ENCODE results near the gene CASZ1. TPM values are rescaled to one million over a fixed set of nuclear protein-coding genes. Genes with fewer than 3 reads are reported as not detected.
A peak's percentile ranks its signal among the peaks of the same experiment; 100 is the strongest.

The CASZ1 gene
- total RNA-seq, 1 donor from 2014 or later = 26.1 TPM

- no peak overlapping the region for H3K9ac ChIP-seq (ENCODE audit: low read depth in 1 of 3, low read length in 3 of 3)
- no peak overlapping the region for H3K4me3 ChIP-seq (ENCODE audit: low read length in 3 of 3)
- peaks cover 23 to 74% (median 60%) of the 10 kb centered on the region in 3 donors for H3K4me1 ChIP-seq (ENCODE audit: control insufficient read depth in 3 of 3, insufficient read depth in 3 of 3, low read length in 3 of 3)
- H3K36me3 ChIP-seq (ENCODE audit: control insufficient read depth in 3 of 3, insufficient read depth in 3 of 3, low read length in 3 of 3) = peaks cover 0 to 4% (median 0%) of the 10 kb centered on the region in 3 donors
- H3K27me3 ChIP-seq (ENCODE audit: control insufficient read depth in 3 of 3, insufficient read depth in 3 of 3, low read length in 3 of 3) = peaks cover 0 to 4% (median 0%) of the 10 kb centered on the region in 3 donors
- H3K9me3 ChIP-seq (ENCODE audit: control insufficient read depth in 3 of 3, low read length in 3 of 3) = no peaks in the 10 kb centered on the region
- no peak overlapping the region for H3K27ac ChIP-seq (ENCODE audit: low read depth, low read length)
These were observed 126.9 kb downstream of the CASZ1 start for GRCh38 chr1:10669570-10669969.

GRCh38 chr1:10667861-10668761 is 128.3 kb downstream of the CASZ1 start:
- peaks cover 35 to 76% (median 68%) of the 10 kb centered on the region in 3 donors for H3K4me1 ChIP-seq (ENCODE audit: control insufficient read depth in 3 of 3, insufficient read depth in 3 of 3, low read length in 3 of 3)
- H3K36me3 ChIP-seq (ENCODE audit: control insufficient read depth in 3 of 3, insufficient read depth in 3 of 3, low read length in 3 of 3) = peaks cover 0 to 4% (median 0%) of the 10 kb centered on the region in 3 donors
- no peak overlapping the region for H3K27ac ChIP-seq (ENCODE audit: low read depth, low read length)
- H3K9ac ChIP-seq (ENCODE audit: low read depth in 1 of 3, low read length in 3 of 3) = peak overlapping the region in 2 of 3 donors; percentile 20 to 25
- peaks cover 0 to 4% (median 0%) of the 10 kb centered on the region in 3 donors for H3K27me3 ChIP-seq (ENCODE audit: control insufficient read depth in 3 of 3, insufficient read depth in 3 of 3, low read length in 3 of 3)
- H3K9me3 ChIP-seq (ENCODE audit: control insufficient read depth in 3 of 3, low read length in 3 of 3) = no peaks in the 10 kb centered on the region
- no peak overlapping the region for H3K4me3 ChIP-seq (ENCODE audit: low read length in 3 of 3)

DNA sequence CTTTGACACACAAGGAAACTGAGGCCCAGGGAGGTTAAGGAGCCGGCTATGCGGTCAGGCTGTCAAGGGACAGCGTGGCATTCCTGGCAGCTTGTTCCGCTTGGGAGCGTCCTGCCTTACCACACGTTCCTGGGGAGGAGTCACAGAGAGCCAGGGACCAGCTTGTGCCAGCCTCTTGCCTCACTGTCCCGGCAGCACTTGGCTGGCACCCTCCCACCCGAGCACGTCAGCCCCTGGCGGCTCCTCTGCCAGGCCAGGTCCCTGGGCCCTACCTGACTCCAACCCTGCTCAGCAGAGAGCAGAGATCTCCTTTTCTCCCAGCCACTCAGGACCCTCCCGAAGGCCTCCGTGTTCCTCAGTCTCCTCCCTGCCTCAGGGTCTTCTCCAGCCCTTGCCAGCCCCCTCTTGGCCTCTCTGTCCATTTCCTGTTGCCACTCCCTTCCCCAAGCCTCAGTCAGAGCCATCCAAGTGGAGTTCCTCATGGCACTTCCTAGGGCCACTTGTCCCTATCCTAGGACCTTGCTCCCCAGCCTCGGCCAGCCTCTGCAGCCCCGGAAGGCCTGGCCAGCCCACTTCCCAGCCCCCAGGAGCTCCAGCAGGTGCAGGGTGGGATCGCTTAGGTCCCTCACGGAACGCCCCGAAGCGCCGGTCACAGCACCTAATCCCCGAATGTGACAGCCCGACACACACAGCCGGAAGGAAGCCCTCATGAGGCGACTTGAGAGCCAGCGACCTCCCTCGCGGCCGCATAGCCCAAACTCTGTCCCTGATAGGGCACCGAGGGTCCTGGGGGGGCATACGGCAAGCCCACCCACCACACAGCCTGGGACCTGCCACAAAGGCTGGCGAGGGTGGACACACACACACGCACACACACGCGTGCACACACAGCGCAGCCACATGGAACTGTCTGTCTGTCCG is 130.3 kb downstream of the CASZ1 start:
- Histone ChIP-seq H3K9me3 (ENCODE audit: control insufficient read depth in 3 of 3, low read length in 3 of 3) (no peaks in the 10 kb centered on the region), H3K27me3 (ENCODE audit: control insufficient read depth in 3 of 3, insufficient read depth in 3 of 3, low read length in 3 of 3) (peaks cover 0 to 4% (median 0%) of the 10 kb centered on the region in 3 donors), H3K27ac (ENCODE audit: low read depth, low read length) (peak overlapping the region; percentile 90), H3K9ac (ENCODE audit: low read depth in 1 of 3, low read length in 3 of 3) (peak overlapping the region; percentile 62 to 75 (median 69)), H3K36me3 (ENCODE audit: control insufficient read depth in 3 of 3, insufficient read depth in 3 of 3, low read length in 3 of 3) (peaks cover 0 to 4% (median 0%) of the 10 kb centered on the region in 3 donors), H3K4me3 (ENCODE audit: low read length in 3 of 3) (no peak overlapping the region), H3K4me1 (ENCODE audit: control insufficient read depth in 3 of 3, insufficient read depth in 3 of 3, low read length in 3 of 3) (peaks cover 43 to 86% (median 76%) of the 10 kb centered on the region in 3 donors)

DNA sequence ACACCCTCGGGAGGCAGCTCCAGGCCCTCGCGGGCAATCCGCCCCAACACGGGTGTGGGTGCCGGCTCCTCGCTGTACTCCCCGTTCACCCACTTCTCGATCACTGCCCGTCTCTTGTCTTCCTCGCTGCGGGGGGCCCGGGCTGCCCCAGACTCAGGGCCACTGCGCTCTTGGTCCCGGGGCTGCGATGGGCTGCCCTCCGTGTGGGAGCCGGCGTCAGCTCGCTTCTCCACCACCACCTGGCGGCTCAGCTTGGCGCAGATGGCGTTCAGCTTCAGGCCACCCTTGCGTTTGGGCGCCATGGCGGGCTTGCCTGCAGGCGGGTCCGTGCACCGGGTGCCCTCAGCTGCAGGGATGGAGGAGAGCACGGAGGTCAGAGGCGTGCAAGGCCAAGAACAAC is 131.2 kb downstream of the CASZ1 start:
- Histone ChIP-seq H3K4me3 (ENCODE audit: low read length in 3 of 3) (no peak overlapping the region), H3K27me3 (ENCODE audit: control insufficient read depth in 3 of 3, insufficient read depth in 3 of 3, low read length in 3 of 3) (peaks cover 0 to 4% (median 0%) of the 10 kb centered on the region in 3 donors), H3K36me3 (ENCODE audit: control insufficient read depth in 3 of 3, insufficient read depth in 3 of 3, low read length in 3 of 3) (peaks cover 0 to 4% (median 2%) of the 10 kb centered on the region in 3 donors), H3K9ac (ENCODE audit: low read depth in 1 of 3, low read length in 3 of 3) (peak overlapping the region in 2 of 3 donors; percentile 6 to 57), H3K9me3 (ENCODE audit: control insufficient read depth in 3 of 3, low read length in 3 of 3) (no peaks in the 10 kb centered on the region), H3K27ac (ENCODE audit: low read depth, low read length) (peak overlapping the region; percentile 90), H3K4me1 (ENCODE audit: control insufficient read depth in 3 of 3, insufficient read depth in 3 of 3, low read length in 3 of 3) (peaks cover 43 to 82% (median 72%) of the 10 kb centered on the region in 3 donors)

GRCh38 chr1:10664251-10664650 is 132.2 kb downstream of the CASZ1 start:
- H3K9me3 ChIP-seq (ENCODE audit: control insufficient read depth in 3 of 3, low read length in 3 of 3) = no peaks in the 10 kb centered on the region
- no peak overlapping the region for H3K4me3 ChIP-seq (ENCODE audit: low read length in 3 of 3)
- peak overlapping the region; percentile 90 for H3K27ac ChIP-seq (ENCODE audit: low read depth, low read length)
- peaks cover 43 to 75% (median 65%) of the 10 kb centered on the region in 3 donors for H3K4me1 ChIP-seq (ENCODE audit: control insufficient read depth in 3 of 3, insufficient read depth in 3 of 3, low read length in 3 of 3)
- peak overlapping the region in 1 of 3 donors; percentile 86 for H3K9ac ChIP-seq (ENCODE audit: low read depth in 1 of 3, low read length in 3 of 3)
- H3K36me3 ChIP-seq (ENCODE audit: control insufficient read depth in 3 of 3, insufficient read depth in 3 of 3, low read length in 3 of 3) = peaks cover 3 to 11% (median 11%) of the 10 kb centered on the region in 3 donors
- H3K27me3 ChIP-seq (ENCODE audit: control insufficient read depth in 3 of 3, insufficient read depth in 3 of 3, low read length in 3 of 3) = no peaks in the 10 kb centered on the region

DNA sequence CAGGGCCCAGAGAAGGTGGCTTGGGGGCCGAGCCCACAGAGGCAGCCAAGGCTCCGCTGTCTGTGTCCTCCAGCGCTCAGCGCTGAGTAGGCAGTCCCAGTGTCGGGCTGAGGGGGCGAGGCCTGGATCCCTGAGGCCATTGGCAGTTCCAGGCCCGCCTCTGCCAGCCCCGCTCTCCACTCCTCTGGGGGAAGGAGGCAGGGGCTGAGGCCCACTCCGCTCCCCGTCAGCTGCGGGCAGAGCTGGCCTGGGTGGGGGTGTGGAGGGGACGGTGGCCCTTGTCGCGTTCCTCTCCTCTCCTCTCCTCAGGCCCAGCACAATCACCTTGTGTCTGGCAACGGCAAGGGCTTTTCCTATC is 132.8 kb downstream of the CASZ1 start:
- H3K4me3 ChIP-seq (ENCODE audit: low read length in 3 of 3) = peak overlapping the region in 2 of 3 donors; percentile 49

GRCh38 chr1:10662824-10663677 is 133.4 kb downstream of the CASZ1 start:
- Histone ChIP-seq H3K36me3 (ENCODE audit: control insufficient read depth in 3 of 3, insufficient read depth in 3 of 3, low read length in 3 of 3) (peaks cover 10 to 22% (median 20%) of the 10 kb centered on the region in 3 donors), H3K4me1 (ENCODE audit: control insufficient read depth in 3 of 3, insufficient read depth in 3 of 3, low read length in 3 of 3) (peaks cover 43 to 63% (median 55%) of the 10 kb centered on the region in 3 donors), H3K27me3 (ENCODE audit: control insufficient read depth in 3 of 3, insufficient read depth in 3 of 3, low read length in 3 of 3) (no peaks in the 10 kb centered on the region), H3K9me3 (ENCODE audit: control insufficient read depth in 3 of 3, low read length in 3 of 3) (no peaks in the 10 kb centered on the region), H3K4me3 (ENCODE audit: low read length in 3 of 3) (peak overlapping the region in 2 of 3 donors; percentile 49), H3K27ac (ENCODE audit: low read depth, low read length) (peak overlapping the region; percentile 90), H3K9ac (ENCODE audit: low read depth in 1 of 3, low read length in 3 of 3) (peak overlapping the region; percentile 56 to 86 (median 61))

More for the DNA sequence above, 132.8 kb downstream of the CASZ1 start:
- H3K27me3 ChIP-seq (ENCODE audit: control insufficient read depth in 3 of 3, insufficient read depth in 3 of 3, low read length in 3 of 3) = no peaks in the 10 kb centered on the region
- H3K9ac ChIP-seq (ENCODE audit: low read depth in 1 of 3, low read length in 3 of 3) = peak overlapping the region; percentile 56 to 86 (median 61)
- peak overlapping the region; percentile 90 for H3K27ac ChIP-seq (ENCODE audit: low read depth, low read length)
- H3K4me1 ChIP-seq (ENCODE audit: control insufficient read depth in 3 of 3, insufficient read depth in 3 of 3, low read length in 3 of 3) = peaks cover 43 to 69% (median 60%) of the 10 kb centered on the region in 3 donors
- H3K36me3 ChIP-seq (ENCODE audit: control insufficient read depth in 3 of 3, insufficient read depth in 3 of 3, low read length in 3 of 3) = peaks cover 6 to 17% (median 16%) of the 10 kb centered on the region in 3 donors
- H3K9me3 ChIP-seq (ENCODE audit: control insufficient read depth in 3 of 3, low read length in 3 of 3) = no peaks in the 10 kb centered on the region

- Histone ChIP-seq H3K27me3 (ENCODE audit: control insufficient read depth in 3 of 3, insufficient read depth in 3 of 3, low read length in 3 of 3) (no peaks in the 10 kb centered on the region), H3K4me1 (ENCODE audit: control insufficient read depth in 3 of 3, insufficient read depth in 3 of 3, low read length in 3 of 3) (peaks cover 43 to 57% (median 49%) of the 10 kb centered on the region in 3 donors), H3K9ac (ENCODE audit: low read depth in 1 of 3, low read length in 3 of 3) (peak overlapping the region in 1 of 3 donors; percentile 86), H3K9me3 (ENCODE audit: control insufficient read depth in 3 of 3, low read length in 3 of 3) (no peaks in the 10 kb centered on the region), H3K36me3 (ENCODE audit: control insufficient read depth in 3 of 3, insufficient read depth in 3 of 3, low read length in 3 of 3) (peaks cover 10 to 23% (median 23%) of the 10 kb centered on the region in 3 donors), H3K27ac (ENCODE audit: low read depth, low read length) (no peak overlapping the region), H3K4me3 (ENCODE audit: low read length in 3 of 3) (no peak overlapping the region)
These were observed 134.3 kb downstream of the CASZ1 start for GRCh38 chr1:10662090-10662688.
